ENCODE results near the gene RAB42. TPM values are rescaled to one million over a fixed set of nuclear protein-coding genes. Genes with fewer than 3 reads are reported as not detected.

RAB42 gene, protein sequence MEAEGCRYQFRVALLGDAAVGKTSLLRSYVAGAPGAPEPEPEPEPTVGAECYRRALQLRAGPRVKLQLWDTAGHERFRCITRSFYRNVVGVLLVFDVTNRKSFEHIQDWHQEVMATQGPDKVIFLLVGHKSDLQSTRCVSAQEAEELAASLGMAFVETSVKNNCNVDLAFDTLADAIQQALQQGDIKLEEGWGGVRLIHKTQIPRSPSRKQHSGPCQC
- polyA plus RNA-seq (2013, experiment 1 of 2; ENCODE audit: insufficient read length) = 5.5 TPM
- polyA plus RNA-seq (2013, experiment 2 of 2; ENCODE audit: insufficient read length) = 5.4 TPM

GRCh38 chr1:28591708-28592320, at the start of gene RAB42:
Gene RAB42, plus strand, starts transcription at chr1:28592265. Its CDS starts 247 bp downstream, at chr1:28592512.
- peak; percentile 35 for DNase-seq

- no peak for DNase-seq
These were observed 46.8 kb upstream of the RAB42 start for GRCh38 chr1:28545246-28545628.

- no peak for DNase-seq
These were observed 43.7 kb upstream of the RAB42 start for GRCh38 chr1:28548318-28548717.

DNA sequence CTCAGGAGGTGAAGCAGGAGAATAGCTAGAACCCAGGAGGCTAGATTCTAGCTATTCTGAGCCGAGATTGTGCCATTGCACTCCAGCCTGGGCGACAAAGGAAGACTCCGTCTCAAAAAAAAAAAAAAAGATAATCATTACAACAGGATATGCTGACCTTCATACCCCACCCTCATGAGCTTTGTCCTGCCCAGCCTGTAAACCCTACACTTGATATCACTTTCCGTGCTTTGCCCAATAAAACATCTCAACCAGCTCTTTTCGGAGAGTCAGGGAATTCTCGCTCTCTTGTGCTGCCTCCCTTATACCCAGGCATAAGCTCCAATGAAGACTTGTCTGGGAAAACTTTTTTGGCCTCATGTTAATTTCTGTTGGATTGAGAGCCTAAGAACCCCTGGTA, 40.7 kb upstream of the RAB42 start:
- DNase-seq = no peak

DNA sequence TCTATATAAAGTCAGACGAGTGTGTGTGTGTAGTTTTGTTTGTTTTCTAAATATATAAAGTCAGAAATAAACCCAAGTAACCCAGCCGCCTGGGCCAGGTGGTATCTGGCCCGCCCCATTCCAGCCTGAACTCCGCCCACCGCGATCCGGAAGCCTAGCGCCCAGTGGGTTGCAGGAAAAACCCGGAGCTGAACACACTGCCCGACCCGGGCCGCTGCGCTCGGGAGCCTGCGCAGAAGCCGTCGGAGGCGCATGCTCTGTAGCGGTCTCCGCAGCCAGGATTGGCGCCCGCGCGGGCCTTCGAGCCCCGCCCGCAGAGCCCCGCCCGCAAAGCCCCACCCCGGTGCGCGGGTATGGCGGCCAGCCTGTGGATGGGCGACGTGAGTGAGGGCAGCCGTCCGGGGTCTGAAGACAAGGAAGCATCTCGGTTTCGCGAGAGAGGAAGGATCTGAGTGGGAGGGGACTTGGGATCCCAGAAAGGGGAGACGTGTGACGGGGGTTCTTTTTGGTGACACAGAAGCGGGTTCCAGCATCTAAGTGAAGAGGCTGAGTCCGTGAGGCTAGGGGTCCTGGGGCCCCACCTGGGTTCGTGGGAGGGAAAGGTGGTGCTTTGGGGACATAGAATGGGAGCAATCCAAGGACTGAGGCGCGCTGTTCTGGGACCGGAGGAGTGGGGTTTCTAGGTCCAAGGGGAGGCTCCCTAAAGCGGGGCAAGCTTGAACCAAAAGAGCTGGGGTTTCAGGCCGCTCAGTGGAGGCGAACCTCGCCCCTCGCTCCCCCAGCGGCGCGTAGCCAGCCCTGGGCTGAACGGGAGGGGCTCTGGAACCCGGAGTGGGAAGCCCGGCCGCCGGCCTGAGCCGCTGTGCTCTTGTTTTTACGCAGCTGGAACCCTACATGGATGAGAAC, 39.1 kb upstream of the RAB42 start, which contains the start of gene TRNAU1AP:
Gene TRNAU1AP (plus strand): TSS at position 328 of the 906 bp plus-strand sequence. CDS start 26 bp downstream, at position 354.
- DNase-seq = peak; percentile 95

DNA sequence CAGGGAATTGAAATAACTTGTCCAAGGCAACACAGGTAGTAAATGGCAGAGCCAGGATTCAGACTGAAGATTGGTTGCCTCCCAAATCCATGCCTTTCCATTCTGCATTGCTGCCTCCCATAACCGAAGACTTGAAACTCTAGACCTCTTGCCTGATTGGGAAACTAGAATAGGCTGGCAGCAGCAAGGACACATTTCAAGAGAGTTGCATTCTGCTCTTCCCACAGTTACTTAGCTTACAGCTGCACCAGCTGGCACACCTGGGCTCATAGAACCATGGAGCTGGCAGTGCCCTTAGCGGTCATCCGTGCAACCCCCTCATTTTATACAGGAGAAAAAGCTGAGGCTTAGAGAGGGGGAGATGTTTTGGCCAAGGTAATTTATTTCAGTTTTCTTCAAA, 31.2 kb upstream of the RAB42 start:
- DNase-seq = no peak

GRCh38 chr1:28564310-28564709, 27.8 kb upstream of the RAB42 start:
- no peak for DNase-seq

GRCh38 chr1:28565040-28565439, 27.0 kb upstream of the RAB42 start:
- no peak for DNase-seq

DNA sequence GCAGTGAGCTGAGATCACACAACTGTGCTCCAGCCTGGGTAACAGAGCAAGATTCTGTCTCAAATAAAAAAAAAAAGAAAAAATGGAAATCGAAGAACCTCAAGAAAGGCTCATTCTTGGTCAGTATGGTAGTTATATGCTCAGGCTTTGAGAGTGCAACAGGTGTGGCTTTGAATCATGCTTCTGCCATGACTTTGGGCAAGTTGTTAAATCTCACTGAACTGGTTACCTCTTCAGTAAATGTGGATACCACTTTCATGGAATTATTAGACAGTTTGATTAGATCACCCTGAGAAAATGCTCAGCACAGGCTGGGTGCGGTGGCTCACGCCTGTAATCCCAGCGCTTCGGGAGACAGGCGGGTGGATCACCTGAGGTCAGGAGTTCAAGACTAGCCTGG, 26.3 kb upstream of the RAB42 start:
- no peak for DNase-seq

DNA sequence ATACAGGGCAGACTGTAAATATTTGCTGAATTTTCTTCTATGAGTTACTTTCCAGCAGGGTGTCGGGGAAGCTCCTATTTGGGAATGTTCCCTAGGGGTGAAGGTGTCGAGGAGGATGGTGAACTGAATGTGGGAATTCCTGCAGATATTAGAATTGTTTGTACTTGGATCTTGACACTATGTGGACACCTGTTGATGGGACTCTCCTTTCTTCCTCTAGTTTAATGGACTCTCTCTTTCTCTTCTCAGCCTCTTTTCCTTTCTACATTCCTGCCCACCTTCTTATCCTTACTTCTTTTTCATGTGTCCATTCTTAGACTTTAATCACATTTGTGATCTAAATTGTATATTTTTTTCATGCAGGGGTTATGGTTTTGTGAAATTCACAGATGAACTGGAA, 25.1 kb upstream of the RAB42 start:
- DNase-seq = no peak

GRCh38 chr1:28571911-28572310, 20.2 kb upstream of the RAB42 start:
- no peak for DNase-seq

GRCh38 chr1:28572891-28573290, 19.2 kb upstream of the RAB42 start:
- peak; percentile 61 for DNase-seq

DNA sequence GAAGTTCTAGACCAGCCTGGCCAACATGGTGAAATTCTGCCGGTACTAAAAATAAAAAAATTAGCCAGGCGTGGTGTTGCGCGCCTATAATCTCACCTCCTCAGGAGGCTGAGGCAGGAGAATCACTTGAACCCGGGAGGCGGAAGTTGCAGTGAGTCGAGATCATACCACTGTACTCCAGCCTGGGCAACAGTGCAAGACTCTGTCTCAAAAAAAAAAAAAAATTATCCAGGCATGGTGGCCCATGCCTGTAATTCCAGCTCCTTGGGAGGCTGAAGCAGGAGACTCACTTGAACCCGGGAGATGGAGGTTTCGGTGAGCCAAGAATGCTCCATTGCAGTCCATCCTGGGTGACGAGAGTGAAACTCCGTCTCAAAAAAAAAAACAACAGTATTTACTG, 18.5 kb upstream of the RAB42 start:
- no peak for DNase-seq

DNA sequence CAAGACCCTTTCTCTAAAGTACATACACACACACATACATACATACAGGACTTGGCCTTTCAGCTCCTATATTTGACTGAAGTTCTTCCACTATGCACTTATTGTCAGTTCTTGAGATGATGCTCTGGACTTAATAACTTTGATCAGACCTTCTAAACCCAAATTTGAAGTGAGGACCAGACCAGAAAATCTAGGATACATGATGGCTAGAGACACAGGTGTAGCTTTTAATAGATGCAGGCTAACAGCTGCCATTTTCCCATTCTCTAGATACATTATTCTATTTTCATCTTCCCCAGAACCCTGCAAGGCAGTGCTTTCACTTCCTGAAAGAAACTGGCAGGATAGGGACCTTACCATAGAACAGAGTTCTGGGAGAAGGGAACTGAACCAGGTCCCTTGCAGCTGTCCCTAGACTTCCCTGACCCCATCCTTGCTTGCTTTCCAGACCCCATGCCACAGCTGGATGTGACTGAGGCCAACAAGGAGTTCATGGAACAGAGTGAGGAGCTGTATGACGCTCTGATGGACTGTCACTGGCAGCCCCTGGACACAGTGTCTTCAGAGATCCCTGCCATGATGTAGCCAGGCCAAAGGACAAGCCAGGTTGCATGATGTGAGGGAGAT, 14.9 kb upstream of the RAB42 start:
- DNase-seq = no peak

- no peak for DNase-seq
These were observed 14.1 kb upstream of the RAB42 start for GRCh38 chr1:28577738-28578536.

GRCh38 chr1:28578696-28579218, 13.3 kb upstream of the RAB42 start:
- no peak for DNase-seq

GRCh38 chr1:28579401-28579800, 12.7 kb upstream of the RAB42 start:
- DNase-seq = no peak

DNA sequence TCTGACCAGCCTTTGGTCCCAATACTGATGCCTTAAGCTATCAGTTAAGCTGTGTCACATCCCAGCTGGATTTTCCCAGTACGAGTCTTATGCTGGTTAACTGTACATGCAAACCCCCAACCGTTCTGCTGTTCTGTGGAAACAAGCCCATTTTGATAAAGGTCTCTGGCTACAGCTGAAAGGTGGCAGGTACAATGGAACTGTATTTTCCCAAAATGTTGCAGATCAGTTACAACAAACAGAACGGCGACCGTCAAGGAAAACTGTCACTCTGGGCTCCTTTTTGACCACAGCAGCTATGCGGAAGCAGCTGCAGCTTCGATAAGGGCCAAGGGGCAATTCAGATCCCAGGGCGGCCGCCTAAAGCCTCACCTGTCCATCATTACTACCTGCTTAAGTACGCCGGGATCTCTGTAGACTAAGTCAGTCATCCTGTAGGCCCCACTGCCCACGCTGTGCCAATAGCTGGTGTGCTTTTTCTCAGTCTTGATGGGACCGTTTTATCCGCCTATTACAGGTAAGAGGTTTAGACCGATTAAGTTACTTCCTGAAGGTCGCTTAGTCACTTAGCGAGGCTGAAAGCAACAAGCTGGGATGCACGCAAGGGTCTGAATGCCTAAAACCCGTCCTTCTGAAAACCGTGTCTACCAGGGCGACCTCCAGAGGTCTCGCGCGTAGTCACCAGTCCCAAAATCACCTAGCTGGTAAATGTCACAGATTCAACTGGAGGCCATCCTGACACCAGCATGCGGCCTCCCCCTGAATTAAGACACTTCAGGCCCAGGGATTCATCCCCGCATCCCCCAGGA, 11.1 kb upstream of the RAB42 start:
- peak; percentile 30 for DNase-seq

GRCh38 chr1:28581531-28582247, 10.4 kb upstream of the RAB42 start:
- DNase-seq = peak; percentile 96

DNA sequence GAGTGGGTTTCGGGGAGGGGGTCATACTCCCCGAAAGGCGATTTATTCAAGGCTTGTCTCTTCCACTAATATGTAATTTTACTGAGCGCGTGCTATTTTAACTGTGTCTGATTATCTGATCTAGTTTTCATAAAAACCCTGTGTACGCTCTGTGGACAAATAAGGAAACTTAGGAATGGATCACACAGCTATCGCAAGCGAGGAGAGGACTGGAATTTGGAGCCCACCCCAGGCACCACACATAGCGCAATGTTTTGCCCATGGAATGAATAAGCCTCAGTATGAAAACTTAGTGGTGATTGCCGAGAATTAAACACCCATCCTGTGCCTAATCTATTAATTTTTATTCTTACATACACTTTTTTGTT, 9.8 kb upstream of the RAB42 start:
- peak; percentile 49 for DNase-seq
